Fibroblast of upper back skin (primary cell): Measurements from ENCODE around the gene HOMER1.

ENCODE experiments used
- DNase-seq: peaks from one replicate; pipeline ENCODE4 v3.0.0-alpha.2; 2013

The HOMER1 gene, protein sequence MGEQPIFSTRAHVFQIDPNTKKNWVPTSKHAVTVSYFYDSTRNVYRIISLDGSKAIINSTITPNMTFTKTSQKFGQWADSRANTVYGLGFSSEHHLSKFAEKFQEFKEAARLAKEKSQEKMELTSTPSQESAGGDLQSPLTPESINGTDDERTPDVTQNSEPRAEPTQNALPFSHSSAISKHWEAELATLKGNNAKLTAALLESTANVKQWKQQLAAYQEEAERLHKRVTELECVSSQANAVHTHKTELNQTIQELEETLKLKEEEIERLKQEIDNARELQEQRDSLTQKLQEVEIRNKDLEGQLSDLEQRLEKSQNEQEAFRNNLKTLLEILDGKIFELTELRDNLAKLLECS

DNA sequence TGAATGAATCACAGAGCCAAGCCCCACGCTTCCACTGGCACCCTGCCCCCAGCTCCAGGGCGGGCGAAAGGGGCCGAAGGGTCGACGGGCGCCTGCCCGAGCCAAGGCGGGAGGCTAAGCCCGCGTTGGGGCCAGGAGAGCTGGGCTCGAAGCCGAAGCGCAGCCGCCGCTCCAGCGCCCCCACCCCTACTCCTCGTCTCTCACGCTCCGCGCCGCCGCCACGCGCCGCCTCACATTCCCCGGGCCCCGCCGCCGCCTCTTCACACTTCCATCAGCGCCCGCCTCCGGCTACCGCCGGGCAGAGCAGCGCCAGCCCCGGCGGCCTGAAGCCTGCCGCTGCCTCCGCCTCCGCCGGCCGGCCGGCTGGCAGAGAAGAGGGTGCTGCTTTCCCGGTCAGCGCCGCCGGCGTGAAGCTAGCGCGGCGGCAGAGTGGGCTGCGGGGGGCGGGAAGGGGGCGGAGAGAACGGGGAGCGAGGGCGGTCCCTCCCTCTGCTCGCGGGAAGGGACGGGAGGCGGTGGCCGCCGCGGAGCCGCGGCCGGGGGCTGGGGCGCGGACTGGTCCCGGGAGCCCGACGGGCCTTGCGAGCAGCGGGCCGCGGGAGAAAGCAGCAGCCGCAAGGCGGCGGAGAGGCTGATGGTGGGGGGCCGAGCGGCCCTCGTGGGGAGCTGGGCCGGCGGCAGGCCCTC, at the start of gene HOMER1:
TSS of gene HOMER1 (minus strand) at position 431 of the 687 bp plus-strand sequence. CDS start 1,360 bp downstream, outside the sequence.
- peak; percentile 82 for DNase-seq

DNA sequence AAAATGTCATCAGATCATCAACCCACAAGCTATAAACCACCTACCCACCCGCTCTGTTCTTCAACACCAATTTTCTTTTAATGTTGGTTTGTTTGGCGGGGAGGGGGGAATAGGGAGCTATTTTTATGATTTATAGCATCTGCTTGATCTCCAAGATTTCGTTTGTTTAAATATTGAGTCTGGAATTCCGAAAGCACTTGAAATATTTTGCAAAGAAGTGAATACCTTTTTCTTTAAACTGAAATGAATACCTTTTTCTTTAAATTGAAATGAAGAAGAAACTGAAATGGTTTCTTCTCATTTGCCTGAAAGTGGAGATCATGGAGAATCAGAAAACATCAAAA, 49.3 kb upstream of the HOMER1 start:
- no peak for DNase-seq

DNA sequence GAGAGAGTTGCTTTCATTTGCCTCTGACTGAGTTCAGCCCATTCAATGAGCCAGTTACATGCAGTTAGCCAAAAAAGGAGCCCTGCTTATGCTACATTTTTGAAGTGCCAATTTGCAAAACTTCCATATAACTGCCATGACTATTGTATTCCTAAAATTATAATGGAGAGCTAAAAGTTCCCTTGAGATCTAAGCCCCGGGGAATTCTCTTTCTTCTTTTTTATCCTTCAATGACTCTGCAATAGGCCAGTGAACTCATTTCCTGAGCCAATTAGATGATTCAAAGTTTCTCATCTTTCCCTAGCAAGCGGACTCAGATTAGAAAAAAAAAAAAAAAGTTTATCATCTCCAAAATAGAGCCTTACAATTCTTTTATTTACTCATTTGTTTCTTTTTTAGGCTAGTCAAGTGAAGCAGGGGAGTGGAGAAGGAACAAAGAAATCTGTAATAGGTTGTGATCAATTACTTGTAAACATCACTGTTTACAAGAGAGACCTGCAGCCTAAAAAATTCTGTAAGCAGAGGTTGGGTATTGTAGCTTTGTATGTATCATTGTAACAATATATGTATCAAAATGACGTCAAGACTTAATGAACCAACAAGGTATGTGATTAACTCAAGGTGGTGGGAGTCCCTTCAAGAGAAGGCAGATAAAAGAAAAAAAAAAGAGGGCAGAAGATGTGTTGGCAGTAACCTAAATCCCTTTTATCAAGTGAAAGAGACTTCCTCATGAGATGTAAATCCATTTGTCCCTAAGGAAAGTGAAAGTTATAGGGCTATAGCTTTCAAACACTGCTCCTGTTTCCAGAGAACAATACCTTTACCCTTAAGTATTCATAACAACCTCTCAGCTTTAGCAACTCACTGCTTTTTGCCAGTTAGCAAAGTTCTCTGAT, 48.7 kb upstream of the HOMER1 start:
- DNase-seq = peak; percentile 79

DNA sequence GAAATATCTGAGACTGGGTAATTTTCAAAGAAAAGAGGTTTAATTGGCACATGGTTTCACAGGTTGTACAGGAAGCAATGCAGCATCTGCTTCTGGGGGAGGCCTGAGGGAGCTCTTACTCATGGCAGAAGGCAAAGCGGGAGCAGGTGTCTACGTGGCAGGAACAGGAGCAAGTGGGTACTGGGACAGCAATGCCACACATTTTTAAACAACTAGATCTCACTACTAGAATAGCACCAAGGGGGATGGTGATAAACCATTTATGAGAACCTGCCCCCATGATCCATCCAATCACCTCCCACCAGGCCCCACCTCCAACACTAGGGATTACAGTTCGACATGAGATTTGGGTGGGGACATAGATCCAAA, 47.6 kb upstream of the HOMER1 start:
- DNase-seq = no peak

DNA sequence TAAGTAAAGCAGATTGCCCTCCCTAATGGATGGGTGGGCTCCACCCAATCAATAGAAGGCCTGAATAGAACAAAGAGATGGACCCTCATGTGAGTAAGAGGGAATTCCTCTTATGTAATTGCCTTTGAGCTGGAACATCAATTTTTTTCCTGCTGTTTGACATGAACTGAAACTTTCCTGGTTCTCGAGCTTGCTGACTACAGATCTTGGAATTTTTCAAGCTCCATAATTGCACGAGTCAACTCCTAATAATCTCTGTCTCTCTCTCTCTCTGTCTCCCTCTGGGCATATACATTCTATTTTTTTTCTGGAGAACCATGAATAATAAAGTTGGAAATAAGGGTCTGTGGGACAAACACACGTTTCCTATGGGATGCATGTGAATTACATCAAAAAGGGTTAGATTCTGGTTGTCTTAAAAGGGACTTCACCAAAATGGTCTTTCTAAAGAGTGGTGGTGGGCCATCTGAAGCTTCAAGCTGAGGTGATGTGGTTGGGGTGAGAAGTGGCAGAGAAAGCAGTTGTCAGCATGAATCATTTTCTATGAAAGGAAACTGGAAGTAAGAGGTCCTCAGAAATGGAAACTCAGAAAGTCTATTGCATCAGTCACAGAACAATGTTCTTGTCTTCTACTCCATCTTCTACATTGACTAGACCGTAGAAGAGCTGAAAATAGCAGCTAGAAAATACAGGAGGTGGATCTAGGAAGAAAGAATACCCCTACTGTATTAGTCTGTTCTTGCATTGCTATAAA, 47.0 kb upstream of the HOMER1 start:
- DNase-seq = peak; percentile 74

DNA sequence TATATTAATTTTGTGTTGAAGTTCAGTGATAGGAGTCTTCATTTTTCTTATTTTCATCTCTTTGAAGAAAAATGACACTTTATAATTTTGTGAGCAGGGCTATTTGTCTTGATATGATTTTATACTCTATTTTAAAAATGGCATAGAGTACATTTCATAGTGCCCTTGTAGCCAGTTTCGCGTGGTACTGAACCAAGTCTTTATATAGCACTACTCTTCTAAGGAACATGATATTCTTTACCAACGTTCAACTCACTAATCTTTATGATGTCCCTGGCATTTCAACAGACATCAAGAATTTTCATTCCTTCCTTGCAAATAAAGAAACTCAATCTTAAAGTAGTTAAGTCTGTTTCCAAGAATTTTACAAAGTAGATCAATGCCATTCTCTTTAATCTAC, 41.5 kb upstream of the HOMER1 start:
- DNase-seq = no peak

DNA sequence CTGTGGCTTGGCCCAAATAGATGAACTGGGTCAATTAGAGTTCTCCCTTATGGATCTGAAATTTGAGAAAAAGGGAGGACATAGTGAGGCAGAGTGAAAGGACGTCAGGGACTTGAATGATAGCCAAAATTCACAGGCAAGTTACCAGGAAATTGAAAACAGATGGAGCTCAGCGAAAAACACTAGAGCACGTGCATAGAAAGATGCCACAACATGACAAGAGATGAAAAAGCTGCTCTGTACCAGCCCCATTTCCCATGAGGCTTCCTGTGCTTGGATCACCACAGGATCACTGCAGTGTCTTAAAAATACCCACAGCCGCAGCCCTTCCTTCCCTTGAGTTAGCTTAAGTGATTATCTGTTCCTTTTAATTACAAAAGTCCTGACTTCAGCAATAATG, 39.0 kb upstream of the HOMER1 start:
- DNase-seq = peak; percentile 72

DNA sequence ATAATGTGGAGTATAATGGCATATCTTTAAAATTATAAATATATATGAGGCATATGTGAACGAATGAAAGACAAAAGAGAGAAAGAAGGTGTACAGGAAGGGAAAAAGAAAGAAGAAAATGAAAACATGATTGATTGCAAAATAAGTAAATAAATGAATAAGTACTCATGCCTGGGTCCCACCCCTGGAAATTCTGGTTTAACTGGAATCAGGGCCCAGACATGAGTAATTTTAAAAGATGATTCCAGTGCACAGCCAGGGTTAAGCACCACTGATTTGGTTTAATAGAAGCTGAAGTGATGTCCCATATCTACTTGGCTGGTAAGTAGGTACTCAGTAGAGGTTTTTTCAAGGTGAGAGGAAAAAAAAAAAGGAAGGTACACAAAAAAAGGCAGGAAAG, 34.0 kb upstream of the HOMER1 start:
- no peak for DNase-seq

DNA sequence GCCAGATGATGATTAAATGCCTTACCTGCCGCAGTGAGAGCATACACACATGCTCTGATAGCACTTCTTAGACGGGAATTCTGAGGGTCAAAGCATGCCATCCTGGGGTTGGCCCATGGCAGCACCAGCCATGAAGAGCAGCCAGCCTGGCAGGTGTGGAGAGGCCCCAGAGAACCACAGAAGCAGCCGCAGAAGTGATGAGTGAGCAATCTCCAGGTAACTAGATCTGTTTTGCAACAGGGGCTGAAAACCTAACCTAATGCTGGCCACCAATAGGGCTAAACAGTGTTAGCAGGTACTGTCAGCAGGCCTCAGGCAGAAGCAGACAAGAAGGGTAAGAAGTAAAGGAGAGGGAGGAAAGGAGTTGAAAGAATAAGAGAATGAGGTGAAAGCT, 33.5 kb upstream of the HOMER1 start:
- no peak for DNase-seq

DNA sequence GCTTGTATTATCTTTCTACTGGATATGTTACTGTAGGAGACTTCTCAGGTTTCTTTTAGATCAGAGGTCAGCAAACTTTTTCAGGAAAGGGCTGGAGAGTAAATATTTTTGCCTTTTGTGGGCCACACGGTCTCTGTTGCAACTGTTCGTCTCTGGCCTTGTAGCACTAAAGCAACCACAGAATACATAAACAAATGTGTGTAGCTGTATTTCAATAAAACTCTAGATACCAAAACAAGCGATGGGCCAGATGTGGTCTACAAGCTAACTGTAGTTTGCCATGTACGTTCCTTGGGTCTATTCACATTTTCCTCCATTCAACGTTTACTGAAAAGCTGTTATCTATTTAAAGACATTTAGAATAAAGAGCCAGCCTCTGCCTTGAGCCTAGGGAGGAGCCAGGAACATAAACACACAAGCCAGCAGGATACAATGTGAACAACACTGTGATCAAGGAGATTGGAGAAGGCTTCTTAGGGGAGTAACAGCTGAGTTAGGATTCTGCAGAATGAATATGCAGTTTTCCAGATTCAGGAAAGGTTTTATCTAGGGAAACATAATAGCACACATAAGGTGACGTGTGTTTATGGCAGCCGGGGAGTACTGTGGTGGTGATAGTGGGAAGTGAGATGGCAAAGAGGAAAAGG, 33.0 kb upstream of the HOMER1 start:
- no peak for DNase-seq

DNA sequence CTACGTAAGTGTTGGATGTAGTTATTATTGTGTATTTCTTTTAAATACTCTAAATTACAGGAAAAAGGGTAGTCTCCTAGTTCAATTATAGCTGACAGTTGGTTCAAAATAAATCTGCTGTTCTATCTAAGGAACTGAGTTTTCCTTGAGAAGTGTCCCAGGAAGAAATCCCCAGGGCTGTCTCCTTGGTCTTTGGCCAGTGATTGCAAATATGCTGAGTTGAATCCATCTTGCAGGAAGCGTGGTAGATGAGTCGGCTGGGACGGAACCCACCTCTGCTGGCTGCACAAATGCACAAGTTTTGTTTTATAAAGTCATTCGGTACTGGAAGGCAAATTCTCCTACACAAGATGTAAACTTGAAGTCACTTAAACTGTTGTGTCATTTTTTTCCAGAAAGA, 30.2 kb upstream of the HOMER1 start:
- peak; percentile 35 for DNase-seq

DNA sequence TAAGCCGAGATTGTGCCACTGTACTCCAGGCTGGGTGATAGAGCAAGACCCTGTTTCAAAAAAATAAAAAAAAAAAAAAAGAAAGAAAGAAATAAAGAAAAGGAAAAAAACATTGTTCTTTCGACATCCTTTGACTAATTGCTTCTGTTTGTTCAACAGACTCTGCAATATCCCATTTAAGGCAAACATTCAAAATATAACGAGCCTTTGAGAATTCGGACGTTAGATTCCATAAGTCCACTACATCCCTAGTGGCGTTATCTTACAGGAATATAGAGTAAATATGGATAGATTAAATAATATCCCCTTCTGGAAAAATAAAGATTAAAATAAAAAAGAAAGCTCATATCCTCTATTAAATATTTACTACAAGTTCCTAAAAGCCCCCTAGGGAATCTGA, 27.0 kb upstream of the HOMER1 start:
- DNase-seq = no peak

DNA sequence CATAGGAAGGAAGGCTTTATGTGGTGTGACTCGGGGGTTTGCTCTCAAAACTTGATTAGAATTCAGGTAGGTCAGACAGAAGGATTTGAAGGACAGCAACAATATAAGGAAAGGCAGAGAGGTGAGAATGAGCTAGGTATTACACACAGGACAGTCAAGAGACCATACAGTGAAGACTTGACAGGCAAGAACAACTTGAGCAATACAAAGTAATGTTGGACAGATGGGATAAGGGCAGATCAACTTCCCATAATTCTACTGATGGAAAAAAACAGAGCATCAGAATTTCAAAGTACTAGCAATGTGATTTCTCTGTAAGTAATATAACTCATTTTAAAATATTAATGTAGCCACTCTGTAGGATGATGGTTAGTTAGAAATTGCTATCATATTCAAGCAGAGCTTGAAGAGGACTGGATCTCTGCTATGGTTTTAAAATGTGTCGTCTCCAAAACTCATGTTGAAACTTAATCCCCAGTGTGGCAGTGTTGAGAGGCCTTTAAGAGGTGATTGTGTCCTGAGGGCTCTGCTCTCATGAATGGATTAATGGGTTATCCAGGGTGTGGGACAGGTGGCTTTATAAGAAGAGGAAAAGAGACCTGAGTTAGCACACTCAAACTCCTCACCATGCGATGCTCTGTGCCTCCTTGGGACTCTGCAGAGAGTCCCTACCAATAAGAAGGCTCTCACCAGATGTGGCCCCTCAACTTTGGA, 22.4 kb upstream of the HOMER1 start:
- DNase-seq = no peak

DNA sequence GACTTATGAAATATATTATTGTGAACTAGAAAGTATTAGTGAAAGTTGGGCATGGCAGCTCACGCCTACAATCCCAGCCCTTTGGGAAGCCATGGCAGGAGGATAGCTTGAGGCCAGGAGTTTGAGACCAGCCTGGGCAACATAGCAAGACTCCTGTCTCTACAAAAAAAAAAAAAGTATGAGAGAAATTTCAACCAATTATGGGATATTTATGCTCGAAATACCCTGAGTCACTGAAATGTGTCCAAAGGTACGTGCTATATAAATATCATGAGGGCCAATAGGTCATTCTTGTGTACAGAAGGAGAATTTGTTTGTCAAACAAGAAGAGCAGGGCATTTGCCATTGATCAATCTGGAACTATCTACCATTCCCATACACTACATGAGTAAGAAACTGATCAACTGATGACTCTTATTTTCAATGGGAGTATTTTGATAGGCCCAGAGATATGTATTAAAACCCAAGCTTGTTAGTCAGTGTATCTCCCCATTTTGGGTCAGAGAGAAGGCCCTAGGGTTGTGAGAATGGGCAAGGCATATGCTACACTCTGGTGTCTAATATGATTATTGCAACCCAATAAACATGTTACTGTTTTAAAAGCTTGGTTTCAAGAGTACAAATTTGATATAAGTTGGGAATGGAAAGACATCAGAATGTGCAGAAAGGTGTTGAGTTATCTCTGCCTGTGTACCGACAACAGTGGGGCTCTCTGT, 21.7 kb upstream of the HOMER1 start:
- no peak for DNase-seq

DNA sequence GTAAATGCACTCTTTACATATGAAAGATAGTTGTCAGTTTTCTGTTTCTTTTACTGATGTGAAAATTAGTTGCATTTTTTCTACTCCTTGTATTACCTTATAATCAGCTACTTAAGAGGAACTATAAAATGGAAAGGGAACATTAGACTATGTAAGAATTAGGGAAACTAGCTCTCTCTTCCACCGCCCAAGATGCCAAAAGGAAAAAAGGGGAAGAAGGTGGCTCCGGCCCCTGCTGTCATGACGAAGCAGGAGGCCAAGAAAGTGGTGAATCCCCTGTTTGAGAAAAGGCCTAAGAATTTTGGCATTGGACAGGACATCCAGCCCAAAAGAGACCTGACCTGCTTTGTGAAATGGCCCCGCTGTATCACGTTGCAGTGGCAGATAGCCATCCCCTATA, 15.2 kb upstream of the HOMER1 start:
- no peak for DNase-seq

DNA sequence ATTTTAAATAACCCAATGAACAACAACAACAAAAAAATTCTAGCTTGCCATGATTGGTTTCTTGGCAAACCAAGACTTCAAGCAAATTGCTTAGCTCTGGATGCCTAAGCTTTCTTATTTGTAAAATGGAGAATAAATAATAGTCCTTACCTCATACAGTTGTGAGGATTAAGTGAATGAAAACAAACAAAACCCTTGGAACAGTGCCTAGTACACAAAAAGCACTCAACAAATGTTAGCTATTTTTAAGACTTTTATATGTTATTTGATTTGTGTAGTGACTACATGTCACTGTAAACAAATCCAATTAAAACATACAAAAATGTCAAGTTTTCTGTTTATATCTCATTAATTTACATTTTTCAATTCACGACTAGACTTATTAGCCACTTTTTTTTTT, 13.5 kb upstream of the HOMER1 start:
- DNase-seq = no peak

DNA sequence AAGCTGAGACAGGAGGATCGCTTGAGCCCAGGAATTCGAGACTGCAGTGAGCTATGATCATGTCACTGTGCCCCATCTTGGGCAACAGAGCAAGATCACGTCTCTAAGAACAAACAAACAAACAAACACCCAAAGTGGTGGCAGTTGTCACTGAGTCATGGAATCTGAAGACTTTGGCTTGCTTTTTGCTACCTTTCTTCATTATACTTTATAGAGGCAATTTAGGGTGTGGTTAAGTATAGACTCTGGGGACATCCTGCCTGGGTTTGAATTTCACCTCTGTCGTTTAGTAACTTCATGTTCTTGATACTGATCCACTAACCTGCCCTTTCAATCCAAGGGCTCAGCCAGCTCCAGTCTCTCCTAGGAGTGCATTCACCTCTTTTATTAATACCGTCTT, 13.0 kb upstream of the HOMER1 start:
- DNase-seq = no peak

DNA sequence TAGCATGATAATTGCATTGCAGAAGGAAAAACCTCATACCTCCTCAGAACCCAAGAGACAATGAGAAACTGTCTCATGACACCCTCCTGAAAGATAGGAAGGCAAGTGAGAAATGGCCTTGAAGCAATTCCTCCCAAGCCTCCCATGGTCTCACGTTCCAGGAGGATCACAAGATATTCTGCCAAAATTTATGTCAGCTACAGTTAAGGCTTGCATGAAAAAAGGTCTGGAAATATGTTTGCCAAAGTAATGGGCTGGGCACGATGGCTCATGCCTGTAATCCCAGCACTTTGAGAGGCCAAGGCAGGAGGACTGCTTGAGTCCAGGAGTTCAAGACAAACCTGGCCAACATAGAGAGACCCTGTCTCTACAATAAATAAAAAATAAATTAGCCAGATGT, 12.6 kb upstream of the HOMER1 start:
- DNase-seq = no peak

DNA sequence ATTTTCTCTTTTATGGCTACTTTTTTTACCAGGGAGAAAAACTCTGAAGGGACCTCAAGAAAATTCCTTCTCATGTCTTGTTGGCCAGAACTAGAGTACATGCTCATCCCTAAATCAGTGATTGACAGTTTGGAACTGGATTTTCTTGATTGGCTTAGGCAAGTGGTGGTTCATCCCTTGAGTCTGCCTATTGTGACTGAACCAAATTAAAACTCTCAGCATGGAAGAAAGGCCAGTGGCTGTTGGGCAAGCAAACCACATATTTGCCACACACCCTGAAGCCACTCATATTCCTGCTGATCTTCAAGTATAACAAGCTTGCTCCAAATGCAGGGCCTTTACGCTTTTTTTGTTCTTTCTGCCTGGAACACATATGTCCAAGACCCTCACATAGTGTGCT, 7.2 kb upstream of the HOMER1 start:
- DNase-seq = no peak

DNA sequence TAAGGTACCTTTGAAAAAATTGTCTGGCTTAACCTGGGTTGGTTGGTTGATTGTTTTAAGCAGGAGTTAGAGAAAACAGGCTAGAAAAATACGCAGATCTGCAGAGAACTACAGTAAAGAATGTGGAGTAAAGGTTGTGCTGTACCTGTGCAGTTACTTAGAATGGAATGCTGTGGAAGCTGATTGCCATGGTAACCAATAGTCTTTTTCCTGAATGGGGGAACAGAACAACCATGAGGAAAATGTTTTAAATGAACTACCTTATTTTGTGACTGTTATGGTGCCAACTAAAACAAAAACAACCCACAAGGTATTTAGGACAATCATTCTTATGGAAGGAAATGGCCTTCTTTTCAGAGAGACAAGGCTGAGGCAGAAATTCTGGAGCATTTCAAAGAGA, 4.8 kb upstream of the HOMER1 start:
- no peak for DNase-seq

DNA sequence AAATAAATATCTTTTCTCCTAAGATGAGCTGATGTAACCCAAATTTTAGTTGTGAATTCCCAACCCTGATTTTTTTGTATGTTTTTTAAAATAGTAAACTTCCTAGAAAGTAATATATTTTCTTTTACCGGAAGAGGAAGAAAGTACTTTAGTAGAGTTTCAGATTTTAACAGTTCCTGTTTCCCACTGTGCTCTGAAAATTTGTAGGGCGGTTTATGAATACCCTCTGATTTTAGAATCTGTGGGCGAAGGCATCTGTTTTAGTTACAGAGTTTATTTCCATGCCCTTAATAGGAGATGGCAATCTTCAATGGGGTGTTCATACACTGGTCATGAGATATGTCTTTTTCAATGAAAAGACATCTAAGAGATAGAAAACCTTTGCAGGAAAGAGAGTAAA, 3.7 kb upstream of the HOMER1 start:
- DNase-seq = no peak
